ENCODE results near the gene ESD.

DNA sequence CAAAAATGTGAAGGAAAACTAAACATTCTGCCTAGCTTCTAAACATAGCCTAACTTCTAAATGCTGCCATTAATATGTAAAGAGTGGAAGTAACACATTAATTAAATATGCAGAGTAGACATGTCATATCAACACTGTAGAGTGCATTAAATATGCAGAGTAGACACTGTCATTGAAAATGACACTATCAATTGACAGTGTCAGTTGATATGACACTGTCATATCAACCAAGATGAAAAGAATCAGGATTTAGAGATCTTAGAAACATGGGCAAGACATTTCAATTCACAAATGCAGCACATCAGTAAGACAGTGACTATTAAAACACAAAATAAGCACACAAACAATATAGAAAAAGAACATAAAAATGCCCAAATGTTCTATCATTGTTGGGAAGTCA lies 25.3 kb downstream of the ESD start:
- TF ChIP-seq EZH2 (IDR thresholded peaks at IDR 0.05; ENCODE audit: insufficient read depth, poor library complexity, severe bottlenecking) (no peak), EZH2phosphoT487 (IDR thresholded peaks at IDR 0.05; ENCODE audit: insufficient read depth, low read depth) (no peak)

Measured in GM23248 (cell line).